Activated CD4-positive, alpha-beta T cell treated with anti-CD3 and anti-CD28 coated beads for 1 hour (primary cell): ENCODE measurements around the gene CA5A.
"Not testable (repeated sequence)": the region's sequence is repeated elsewhere in the genome, so short reads cannot be mapped to it uniquely, and the experiment has no call there.

Experiments used
- DNase-seq: peaks from one replicate; pipeline ENCODE4 v3.0.0-alpha.2; 2020

Gene CA5A

DNA sequence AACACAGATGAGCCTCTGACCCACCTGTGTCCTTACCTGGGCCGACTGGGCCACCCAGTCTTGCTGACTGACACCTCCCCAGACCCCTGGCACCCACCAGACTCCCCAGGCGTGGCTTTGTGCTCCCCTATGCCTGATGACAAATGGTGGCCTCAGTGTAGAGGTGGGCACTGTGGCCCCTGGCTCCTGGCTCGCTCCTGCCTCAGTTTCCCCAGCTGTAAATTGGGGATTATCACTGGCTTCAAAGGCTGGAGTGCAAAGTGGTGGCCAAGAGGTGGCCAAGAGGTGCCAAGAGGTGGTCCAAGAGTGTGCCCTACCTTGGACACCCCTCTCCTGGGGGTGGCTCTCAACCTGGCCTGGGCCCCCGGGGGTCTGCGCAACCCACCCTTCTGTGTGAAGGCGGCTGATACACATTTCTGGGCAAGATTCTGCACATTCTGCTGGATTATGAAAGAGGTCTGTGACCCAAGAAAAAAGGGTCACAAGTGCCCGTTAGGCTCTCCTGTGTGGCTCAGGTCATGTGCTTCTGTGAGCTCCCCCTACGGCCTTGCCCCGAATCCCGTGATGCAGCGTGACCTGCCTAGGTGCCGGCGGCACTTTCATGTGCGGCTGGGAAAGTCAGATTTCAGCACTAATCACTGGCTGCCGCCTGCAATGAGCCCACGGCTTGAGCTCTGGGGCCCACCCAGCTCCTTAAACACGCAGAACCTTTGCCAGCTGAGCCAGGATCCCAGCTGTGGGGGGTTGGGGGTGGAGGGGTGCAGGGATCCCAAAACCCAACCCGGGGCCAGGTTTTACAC lies 74.8 kb downstream of the CA5A start:
- not testable (repeated sequence) for DNase-seq

DNA sequence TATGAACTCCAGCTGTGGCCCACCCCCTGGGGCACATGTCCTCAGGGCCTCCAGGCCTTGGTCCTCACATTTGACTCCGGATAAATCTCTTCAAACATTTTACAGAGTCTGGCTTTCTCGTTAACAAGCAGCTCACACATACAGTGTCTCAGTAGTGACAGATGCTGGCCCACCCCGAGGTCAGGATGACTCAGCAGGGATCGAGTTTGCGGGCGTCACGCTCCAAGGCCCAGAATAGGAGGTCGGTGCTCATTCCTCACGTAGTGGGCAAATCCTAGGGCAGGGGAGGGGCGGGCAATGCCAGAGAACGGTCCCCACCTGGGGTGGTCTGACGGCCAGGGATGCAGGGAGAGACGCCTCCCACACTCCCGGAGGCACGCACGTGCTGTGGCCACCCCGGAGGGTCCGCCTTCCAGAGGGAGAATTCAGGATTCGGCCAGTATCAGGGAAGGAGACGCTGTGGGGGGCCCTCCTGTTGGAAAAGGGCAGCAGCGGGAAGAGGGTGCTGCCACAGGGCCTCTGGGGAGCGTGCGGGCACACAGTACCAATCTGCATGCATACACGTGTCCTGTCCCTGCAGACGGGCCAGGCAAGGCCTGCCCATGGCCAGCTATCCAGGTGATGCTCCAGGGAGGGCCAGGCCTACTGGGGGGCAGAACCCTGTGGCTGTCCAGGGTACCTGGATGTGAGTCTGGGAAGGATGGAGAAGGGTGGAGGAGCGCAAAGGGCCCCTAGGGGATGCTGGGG lies 75.6 kb downstream of the CA5A start:
- DNase-seq = no peak

DNA sequence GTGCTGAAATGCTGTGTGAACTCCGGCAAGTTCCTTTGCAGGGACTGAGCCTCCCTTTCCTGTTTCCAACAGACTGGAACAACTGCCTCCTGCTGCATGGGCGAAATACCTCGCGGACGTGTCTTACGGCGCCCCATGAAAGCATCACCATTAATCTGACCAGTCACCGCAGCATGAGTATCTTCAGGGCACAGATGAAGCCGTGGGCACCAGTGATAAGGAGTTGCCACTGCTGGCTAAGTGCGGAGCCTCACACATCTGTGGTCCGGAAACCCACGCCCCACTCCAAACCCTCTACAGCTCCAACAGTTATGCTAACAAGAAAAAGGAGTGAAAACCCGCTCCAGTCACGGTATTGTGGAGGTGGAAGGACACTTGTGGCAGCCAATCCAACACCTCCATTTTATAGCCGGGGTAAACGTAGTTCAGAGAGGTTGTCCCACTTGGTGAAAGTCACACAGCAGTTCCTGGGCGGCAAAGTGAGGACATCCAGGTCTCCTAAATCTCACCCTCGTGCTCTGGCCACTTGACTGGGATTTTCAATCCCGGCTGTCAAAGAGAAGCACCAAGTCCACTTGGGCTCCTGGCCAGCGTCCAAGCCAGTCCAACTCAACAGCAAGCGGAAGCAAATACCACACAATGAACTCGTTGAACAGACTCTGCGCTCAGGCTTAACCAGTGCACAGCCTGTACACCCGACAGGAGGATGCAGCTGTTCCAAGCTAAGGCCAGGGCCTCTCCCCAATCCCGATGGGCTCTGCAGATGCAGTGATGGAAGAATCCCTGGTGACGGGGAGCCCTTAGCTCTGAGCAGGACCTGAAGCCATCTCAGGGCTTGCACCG lies 78.0 kb downstream of the CA5A start:
- not testable (repeated sequence) for DNase-seq

DNA sequence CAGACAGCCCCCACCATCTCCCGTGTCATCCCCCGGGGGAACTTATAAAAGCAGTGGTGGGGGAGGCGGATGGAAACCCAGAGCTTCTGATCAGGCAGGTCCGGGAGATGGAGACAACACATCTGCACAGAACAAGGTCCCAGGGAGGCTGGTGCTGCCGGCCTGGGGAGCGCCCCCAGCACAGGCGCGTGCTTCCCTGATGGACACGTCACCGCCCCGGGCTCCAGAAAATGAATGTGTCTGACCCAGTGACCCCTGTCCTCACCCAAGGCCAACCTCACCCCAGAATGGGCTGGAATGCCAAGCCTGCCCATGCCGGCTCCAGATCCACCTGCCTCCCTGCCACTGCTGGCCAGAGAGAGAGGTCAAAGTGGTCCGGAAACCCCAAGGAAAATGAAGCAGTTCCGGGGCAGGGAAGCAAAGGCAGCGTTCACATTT lies 79.5 kb downstream of the CA5A start:
- DNase-seq = no peak

DNA sequence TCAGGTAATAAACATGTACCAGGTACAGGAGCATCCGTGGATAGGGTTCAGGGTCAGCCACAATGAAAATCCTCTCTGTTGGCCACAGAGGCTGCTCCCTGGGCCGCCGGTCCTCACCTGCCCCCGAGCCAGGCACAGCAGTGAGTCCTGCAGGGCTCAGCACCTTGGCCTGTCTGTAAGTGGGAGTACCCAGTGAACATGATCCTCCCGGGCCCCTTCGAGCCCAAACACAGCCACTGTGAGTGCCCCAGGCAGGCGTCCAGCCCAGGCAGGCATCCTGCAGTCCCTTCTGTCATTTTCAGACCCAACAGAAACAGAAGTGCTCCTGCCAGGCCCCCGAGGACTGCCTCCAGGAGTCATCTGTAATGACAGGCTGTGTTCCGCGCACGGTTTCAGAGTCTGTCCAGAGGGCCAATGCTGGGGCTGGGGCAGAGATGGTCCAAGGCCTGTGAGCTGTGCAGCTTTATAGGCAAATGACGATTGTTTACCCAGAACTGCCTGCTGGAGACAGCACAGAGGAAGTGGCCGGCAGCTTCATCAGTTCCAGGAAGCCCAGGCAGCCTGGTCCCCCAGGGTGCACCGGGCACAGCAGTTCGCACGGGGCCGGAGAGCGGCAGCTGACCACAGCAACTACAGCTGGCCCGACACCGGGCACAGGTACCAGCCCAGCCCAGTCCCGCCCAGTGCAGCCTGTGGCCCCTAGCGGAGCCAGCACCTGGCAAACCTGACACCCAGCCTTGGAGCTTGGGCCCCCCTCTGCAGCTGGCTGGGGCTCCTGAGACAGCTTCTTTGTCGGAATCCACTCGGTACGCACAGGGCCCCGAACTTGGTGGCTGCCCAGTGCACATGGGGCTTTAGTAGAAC lies 80.2 kb downstream of the CA5A start:
- DNase-seq = no peak

DNA sequence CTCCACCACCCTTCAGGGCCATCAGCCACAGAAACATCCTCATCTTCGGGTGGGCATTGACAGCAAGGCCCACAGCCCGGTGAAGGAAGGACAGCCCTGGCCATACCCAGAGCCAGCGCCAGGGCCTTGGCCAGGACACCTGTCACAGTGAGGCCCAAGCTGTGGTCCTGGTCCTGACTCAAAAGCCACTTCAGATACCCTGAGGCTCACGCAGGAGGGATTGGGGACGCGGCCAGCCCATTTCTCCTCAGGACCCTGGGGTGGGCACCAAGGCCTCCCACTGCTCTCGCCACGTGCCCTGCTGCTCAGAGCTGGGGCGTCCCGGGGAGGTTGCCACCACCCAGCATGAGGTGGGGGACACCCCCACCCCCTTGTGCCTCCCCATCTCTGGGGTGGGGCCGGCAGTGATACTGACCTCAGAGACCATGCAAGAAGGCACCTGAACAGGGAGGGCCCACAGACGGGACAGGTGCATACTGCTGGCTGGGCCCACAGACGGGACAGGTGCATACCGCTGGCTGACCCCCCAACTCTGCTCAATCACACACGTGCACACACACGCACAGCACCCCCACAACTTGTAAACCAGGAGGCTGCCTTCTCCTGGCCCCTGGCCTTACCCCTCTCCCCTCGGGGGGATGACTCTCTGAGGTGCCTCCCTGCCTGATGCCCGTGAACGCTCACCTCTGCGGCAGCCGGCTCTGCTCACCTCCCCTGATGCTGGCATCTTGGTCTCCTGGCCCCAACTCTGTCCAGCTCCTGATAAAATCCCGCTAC lies 81.2 kb downstream of the CA5A start:
- no peak for DNase-seq

DNA sequence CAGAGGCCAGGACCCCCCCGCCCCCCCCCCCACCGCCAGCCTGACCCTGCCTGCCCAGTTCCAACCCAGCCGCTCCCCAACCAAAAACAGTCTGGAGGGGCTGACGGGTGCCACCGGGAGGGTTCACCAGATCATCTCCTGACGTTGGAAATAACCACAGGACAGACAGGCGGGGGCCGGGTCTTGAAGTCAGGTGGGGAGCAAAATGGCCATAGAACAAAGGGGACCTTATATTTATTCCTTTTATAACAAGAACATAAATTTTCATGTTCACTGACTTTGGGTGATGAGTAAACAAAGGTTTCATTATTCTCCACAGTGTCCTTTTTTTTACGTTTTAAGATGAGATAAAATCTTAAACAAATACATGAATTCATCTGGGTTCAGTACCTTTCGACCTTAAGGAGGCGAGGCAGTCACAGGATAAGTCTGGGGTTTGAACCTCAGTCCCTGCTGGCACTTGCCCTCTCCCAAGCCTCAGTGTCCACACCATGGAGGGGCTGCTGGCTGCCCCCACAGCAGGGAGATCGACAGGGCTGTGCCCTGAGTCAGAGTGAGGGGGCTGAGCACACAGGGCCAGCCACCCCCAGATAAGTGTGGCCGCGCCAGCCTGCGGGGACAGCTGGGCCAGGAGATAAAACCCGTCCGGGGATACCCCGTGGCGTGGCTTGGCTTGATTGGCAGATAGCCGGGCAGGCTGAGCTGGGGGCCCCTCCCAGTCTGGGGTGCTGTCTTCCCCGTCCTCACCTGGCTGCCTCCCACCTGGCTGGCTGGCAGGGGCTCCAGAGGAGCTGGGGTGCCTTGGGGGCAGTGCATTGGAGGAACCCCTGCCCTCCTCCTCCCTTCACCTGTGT lies 82.0 kb downstream of the CA5A start:
- no peak for DNase-seq

DNA sequence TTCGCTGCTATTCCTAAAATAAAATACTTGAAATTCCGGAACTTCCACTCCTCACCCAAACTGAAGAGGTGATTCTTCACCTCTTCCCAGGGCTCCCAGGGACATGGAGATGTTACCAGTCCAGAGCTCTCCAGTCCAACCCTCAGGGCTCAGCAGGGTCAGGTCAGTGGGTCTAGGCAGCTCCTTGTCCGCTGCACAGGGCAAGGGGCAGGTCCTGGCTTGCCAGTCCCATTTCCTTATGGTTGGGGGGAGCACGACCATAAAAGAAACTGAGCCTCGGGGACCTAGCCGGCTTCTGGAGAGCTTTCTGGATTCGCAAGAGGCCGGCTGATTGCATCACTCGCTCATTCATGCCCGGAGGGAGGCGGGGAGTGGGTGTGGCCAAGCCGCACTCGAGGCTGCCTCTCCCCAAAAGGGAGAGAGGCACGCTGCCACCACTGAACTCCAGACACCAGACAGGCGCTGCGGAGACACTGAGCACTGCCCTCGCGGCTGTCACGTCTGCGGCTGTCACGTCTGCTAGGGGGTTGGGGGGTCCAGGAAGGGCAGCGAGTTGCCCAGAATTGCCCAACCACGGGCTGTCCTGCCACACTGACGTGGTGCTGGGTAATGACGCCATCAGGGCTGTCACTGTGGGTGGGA lies 82.8 kb downstream of the CA5A start:
- DNase-seq = peak; percentile 72

DNA sequence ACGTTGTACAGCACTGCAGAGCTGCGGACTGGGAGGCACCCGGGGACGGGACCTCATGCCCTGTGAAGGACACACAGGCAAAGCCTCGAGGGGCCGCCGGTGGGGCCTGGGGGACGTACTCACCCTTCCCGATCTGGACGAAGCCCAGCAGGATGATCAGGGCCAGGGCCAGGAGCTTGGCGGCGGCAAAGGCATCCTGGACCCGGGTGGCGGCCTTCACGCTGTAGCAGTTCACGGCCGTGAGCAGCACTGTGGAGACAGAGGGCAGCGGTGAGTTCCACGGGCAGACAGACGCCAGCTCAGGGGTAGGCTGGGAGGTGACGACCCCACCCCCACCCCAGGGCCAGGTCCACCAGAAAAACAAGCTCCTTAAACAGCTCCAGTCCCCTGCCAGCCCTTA lies 84.7 kb downstream of the CA5A start:
- DNase-seq = no peak

DNA sequence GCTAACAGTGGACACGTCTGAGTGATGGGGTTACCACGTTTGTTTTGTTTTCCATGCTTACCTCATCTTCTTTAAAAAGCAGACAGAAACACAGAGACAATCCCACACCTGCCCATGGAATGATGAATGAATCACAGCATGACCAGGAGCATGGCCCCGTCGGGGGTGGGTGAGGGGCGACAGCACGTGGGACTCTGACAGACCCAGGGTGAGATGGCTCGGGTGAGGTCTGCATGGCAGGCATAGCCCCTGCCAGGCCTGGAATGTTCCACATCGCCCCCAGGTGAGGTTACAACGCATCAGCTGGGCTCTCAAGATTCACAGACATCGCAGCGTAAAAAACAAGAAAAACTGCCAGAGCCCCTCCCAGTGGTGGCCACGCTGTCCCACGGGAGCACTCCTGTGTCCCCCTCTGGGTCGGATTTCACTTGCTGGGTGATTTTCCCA lies 85.2 kb downstream of the CA5A start:
- no peak for DNase-seq

DNA sequence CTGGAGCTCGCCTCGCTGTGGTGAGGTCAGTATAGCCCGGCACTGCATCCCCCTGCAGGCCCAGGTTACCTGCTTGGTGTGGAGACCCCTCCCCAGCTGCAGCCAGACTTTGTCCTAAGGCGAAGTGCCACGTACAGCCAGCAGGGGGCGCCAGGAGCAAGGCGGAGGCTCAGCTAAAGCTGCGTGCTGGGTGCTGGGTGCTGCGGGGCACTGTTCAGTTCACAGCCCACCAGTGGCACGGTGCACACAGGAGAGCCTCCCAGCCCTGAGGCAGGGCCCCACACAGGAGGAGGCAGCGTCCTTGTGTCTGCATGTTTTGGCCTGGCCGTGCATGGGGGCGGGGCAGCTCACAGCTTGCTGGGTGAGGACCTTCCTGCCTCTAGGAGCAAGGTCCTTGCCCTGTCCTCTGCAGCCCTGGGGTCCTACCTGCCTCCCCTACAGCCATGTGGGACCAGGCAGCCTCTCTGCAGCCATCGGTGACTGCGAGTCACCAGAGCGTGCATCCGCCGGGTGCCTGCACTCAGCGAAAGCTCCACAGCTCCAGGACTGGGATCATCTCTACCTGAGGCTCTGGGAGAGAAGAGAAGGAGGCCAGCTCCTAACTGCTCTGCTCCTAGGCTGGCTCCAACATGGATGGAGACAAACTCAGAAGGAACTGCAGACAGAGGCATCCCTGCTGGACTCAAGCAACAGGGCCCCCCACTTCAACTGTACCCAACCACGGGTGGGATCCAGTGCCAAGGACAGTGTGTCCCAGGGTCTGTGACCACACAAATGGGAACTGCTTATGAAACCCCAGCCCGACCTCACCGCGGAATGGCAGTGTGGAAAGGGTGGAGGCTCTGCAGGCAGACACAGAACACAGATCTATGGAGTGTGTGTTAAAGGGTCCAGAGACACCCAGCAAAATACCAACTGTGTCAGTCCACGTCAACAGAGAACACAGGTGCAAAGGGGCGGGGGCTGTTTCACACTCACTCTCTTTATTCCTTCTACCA lies 86.0 kb downstream of the CA5A start:
- peak; percentile 69 for DNase-seq

DNA sequence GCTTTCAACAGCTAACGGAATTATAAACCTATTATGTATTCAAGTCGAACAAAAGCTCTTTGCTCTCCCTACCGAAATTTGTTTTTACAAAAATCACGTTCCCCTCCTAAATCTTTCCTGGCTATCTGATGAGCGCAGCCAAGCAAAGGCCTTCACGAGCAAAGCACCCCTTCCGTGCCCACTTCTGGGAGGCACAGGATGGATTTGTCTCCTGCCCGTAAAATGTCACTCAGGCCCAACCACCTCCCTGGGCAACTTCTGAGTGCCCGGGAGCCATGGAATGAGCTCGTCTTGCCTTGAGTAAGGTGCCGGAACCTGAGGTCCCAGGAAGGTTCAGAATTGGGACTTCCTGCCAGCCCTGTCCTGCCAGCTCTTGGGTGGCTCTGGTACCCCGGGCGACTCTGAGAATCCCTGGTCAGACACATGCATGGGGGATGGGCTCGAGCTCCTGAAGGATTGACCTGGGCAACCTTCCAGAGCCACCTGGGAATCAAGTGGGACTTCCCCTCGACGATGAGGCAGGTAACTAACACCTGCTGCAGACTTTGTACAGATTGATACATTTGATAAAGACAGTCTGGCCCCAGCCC lies 86.8 kb downstream of the CA5A start:
- DNase-seq = no peak

DNA sequence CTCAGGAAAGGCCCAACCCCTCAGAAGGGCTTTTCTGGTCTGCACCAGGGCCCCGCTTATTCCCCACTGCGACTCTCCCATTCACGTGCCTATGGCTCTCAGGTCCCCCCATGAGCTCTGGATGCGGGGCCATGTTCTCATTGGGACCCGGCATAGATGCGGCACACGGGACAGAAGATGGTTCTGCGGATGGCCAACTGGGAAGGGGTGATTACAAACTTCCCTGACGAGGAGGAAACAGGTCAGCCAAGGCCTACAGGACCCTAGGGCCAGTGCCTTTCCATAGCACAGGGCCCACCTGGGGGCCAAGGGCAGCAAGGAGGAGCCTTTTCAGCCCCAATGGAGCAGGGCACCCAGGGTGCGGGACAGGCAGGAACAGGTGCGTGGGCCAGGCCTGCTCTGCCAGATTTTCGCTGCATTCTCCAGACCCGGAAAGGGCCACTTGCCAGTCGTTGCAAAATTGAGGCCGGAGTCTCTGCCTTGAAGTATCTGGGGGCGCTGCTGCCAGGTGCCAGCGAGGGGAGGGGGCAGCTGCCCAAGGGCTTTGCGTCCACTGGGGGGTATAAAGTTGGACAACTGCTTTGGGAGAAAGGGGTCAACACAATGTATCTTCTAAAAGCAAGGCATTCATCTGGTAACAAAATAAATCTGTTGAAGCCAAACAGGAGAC lies 87.5 kb downstream of the CA5A start:
- no peak for DNase-seq

DNA sequence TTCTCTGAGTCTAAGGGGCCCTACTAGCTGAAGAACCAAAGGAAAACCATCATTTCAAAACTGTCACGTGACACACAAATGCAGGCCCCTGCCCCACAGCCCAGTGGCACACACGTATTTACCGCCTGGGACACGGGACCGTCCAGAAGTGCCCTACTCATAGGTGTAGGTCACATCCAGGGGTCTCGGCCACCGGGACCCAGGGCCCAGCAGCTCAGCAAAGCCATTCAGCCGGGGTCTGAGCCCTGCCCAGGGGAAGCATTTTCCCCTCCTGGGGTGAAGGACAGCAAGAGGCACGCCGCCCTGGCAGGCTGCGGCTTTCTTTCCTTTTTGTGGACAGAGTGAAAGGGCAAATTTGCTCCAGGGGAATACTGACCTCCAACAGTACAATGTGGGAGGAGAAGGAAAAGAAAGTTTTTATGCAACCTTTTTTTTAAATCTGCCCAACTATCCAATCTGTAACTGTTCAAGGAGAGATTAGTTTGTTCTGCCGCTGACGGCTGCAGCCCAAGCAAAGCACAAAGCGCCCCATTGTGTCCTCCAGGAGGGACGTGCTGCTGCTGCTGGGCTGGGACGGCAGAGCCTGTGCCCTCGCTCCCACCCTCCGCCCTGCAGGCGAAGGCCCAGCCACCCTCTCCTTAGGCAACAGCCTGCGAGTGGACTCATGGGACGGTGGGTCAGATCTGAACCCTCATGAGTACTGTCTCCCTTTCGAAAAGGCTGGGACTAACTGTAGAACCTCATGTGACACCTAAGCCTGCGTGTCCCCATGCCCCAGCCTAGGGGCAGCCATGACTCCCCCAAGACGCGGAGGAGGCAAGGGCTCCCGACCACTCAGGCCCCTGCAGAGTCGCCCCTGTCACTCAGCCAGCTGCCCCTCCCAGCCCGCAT lies 88.3 kb downstream of the CA5A start:
- no peak for DNase-seq

DNA sequence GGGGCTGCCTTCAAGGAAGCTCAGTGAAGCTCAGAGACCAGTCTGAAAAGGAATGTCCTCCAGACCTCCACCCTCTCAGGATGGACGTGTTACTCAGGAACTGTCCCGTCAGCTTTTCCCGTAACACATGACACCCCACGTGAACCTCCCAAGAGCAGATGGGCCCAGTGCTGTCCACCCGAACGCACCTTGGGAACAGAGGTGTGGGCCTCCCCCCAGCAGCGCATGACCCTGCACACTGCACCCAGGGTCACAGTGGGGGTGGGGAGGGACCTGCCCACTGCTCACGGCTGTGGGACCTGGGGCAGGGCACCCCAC lies 88.9 kb downstream of the CA5A start:
- no peak for DNase-seq

DNA sequence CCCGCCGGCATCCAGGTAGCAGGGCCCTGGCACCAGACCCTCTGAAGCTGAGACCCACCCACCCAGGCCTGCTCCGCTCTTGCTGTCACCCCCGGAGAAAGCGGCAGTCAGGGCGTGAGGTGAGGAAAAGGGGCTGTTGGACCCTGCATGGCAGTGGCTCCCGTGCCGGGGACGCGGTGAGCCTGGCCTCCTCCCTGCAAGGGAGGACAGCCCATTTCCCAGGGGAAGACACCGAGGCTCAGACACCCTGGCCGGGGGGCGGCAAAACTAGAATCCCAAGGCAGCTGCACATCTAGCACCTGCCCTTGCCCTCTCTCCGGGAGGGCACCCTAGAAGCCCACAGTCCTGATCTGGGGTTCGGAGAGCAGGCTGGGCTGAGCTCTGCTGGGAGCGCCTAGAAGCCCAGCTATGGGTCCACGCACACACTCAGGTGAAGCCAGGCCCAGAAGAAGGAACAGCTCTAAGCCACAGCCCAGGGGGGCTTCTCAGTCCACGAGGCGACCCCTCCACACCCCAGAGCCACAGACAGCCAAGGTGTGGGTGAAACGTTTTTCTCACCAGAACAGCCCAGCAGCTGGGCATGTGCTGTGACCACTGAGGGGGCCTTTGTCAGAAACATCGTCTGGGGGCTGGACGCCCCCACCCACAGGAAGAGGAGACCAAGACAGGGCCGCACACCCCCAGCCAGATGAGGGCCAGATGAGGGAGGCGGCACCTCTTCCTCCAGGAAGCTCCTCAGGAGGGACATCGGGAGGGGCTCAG lies 89.4 kb downstream of the CA5A start:
- DNase-seq = no peak
